ENCODE data around the gene YOD1.

YOD1 gene

GRCh38 chr1:207022996-207023679 is 27.9 kb downstream of the YOD1 start:
- Histone ChIP-seq H3K4me1 (ENCODE audit: control insufficient read depth, low read depth, low read length) (peaks cover 11% of the 10 kb centered on the region), H2BK15ac (replicated peaks; ENCODE audit: low read depth) (no peak overlapping the region), H4K5ac (ENCODE audit: low read length) (no peak overlapping the region), H4K8ac (ENCODE audit: low read depth, low read length) (no peak overlapping the region), H3K23ac (ENCODE audit: low read length) (no peak overlapping the region), H2AK5ac (ENCODE audit: low read length) (no peak overlapping the region), H3K4me3 (ENCODE audit: low read length) (no peak overlapping the region), H3K79me2 (ENCODE audit: control insufficient read depth, insufficient read depth, low read length) (no peaks in the 10 kb centered on the region), H3K36me3 (ENCODE audit: control insufficient read depth, insufficient read depth, low read length) (no peaks in the 10 kb centered on the region), H2BK5ac (ENCODE audit: low read length) (no peak overlapping the region), H3K18ac (ENCODE audit: low read length) (no peak overlapping the region), H3K4me2 (ENCODE audit: low read length) (no peak overlapping the region), H3K79me1 (ENCODE audit: low read length) (no peaks in the 10 kb centered on the region), H3K4ac (ENCODE audit: low read depth, low read length) (no peak overlapping the region), H3K56ac (ENCODE audit: low read length) (no peak overlapping the region), H3K9ac (ENCODE audit: low read length) (no peak overlapping the region), H3K27me3 (ENCODE audit: insufficient read depth, low read length, poor library complexity) (no peaks in the 10 kb centered on the region), H2BK120ac (ENCODE audit: low read depth, low read length) (no peak overlapping the region), H3K27ac (ENCODE audit: low read depth, low read length) (no peak overlapping the region)
- no peak for DNase-seq
- whole genome bisulfite sequencing (ENCODE audit: extremely low coverage, insufficient coverage, low lambda C conversion rate) = no CpG with 5 or more reads among the region's 8 CpGs

GRCh38 chr1:207021876-207022596 is 29.0 kb downstream of the YOD1 start:
- H3K79me2 ChIP-seq (ENCODE audit: control insufficient read depth, insufficient read depth, low read length) = no peaks in the 10 kb centered on the region
- H3K23ac ChIP-seq (ENCODE audit: low read length) = no peak overlapping the region
- no peak overlapping the region for H2AK5ac ChIP-seq (ENCODE audit: low read length)
- no peaks in the 10 kb centered on the region for H3K36me3 ChIP-seq (ENCODE audit: control insufficient read depth, insufficient read depth, low read length)
- H3K18ac ChIP-seq (ENCODE audit: low read length) = no peak overlapping the region
- H3K4me1 ChIP-seq (ENCODE audit: control insufficient read depth, low read depth, low read length) = peaks cover 11% of the 10 kb centered on the region
- no peaks in the 10 kb centered on the region for H3K79me1 ChIP-seq (ENCODE audit: low read length)
- no CpG with 5 or more reads among the region's 15 CpGs for WGBS (ENCODE audit: extremely low coverage, insufficient coverage, low lambda C conversion rate)
- no peak overlapping the region for H3K4ac ChIP-seq (ENCODE audit: low read depth, low read length)
- no peak overlapping the region for H3K4me3 ChIP-seq (ENCODE audit: low read length)
- DNase-seq = no peak
- H2BK5ac ChIP-seq (ENCODE audit: low read length) = no peak overlapping the region
- no peak overlapping the region for H2BK15ac ChIP-seq (replicated peaks; ENCODE audit: low read depth)
- H3K9ac ChIP-seq (ENCODE audit: low read length) = no peak overlapping the region
- H4K8ac ChIP-seq (ENCODE audit: low read depth, low read length) = no peak overlapping the region
- H4K5ac ChIP-seq (ENCODE audit: low read length) = no peak overlapping the region
- H3K27me3 ChIP-seq (ENCODE audit: insufficient read depth, low read length, poor library complexity) = no peaks in the 10 kb centered on the region
- H2BK120ac ChIP-seq (ENCODE audit: low read depth, low read length) = no peak overlapping the region
- no peak overlapping the region for H3K56ac ChIP-seq (ENCODE audit: low read length)
- no peak overlapping the region for H3K4me2 ChIP-seq (ENCODE audit: low read length)
- no peak overlapping the region for H3K27ac ChIP-seq (ENCODE audit: low read depth, low read length)

- Histone ChIP-seq H2BK15ac (replicated peaks; ENCODE audit: low read depth) (no peak overlapping the region), H3K9ac (ENCODE audit: low read length) (no peak overlapping the region), H3K4me1 (ENCODE audit: control insufficient read depth, low read depth, low read length) (peaks cover 11% of the 10 kb centered on the region), H3K56ac (ENCODE audit: low read length) (no peak overlapping the region), H3K4me2 (ENCODE audit: low read length) (no peak overlapping the region), H3K79me2 (ENCODE audit: control insufficient read depth, insufficient read depth, low read length) (no peaks in the 10 kb centered on the region), H3K36me3 (ENCODE audit: control insufficient read depth, insufficient read depth, low read length) (no peaks in the 10 kb centered on the region), H2BK5ac (ENCODE audit: low read length) (no peak overlapping the region), H3K79me1 (ENCODE audit: low read length) (no peaks in the 10 kb centered on the region), H3K27ac (ENCODE audit: low read depth, low read length) (no peak overlapping the region), H3K4ac (ENCODE audit: low read depth, low read length) (no peak overlapping the region), H3K18ac (ENCODE audit: low read length) (no peak overlapping the region), H2AK5ac (ENCODE audit: low read length) (no peak overlapping the region), H3K23ac (ENCODE audit: low read length) (no peak overlapping the region), H3K27me3 (ENCODE audit: insufficient read depth, low read length, poor library complexity) (no peaks in the 10 kb centered on the region), H2BK120ac (ENCODE audit: low read depth, low read length) (no peak overlapping the region), H4K5ac (ENCODE audit: low read length) (no peak overlapping the region), H3K4me3 (ENCODE audit: low read length) (no peak overlapping the region), H4K8ac (ENCODE audit: low read depth, low read length) (no peak overlapping the region)
- DNase-seq = peak; percentile 59
- WGBS (ENCODE audit: extremely low coverage, insufficient coverage, low lambda C conversion rate) = no CpG with 5 or more reads among the region's 8 CpGs
These were observed 29.7 kb downstream of the YOD1 start for GRCh38 chr1:207021139-207021861.

- DNase-seq = no peak
These were observed 30.3 kb downstream of the YOD1 start for GRCh38 chr1:207020709-207021107.

GRCh38 chr1:207020065-207020708 is 30.8 kb downstream of the YOD1 start:
- DNase-seq = no peak
- Histone ChIP-seq H2BK15ac (replicated peaks; ENCODE audit: low read depth) (no peak overlapping the region), H3K4me3 (ENCODE audit: low read length) (no peak overlapping the region), H3K18ac (ENCODE audit: low read length) (no peak overlapping the region), H2AK5ac (ENCODE audit: low read length) (no peak overlapping the region), H4K5ac (ENCODE audit: low read length) (no peak overlapping the region), H2BK5ac (ENCODE audit: low read length) (no peak overlapping the region), H3K23ac (ENCODE audit: low read length) (no peak overlapping the region), H4K8ac (ENCODE audit: low read depth, low read length) (no peak overlapping the region), H3K27ac (ENCODE audit: low read depth, low read length) (no peak overlapping the region), H3K79me2 (ENCODE audit: control insufficient read depth, insufficient read depth, low read length) (no peaks in the 10 kb centered on the region), H3K36me3 (ENCODE audit: control insufficient read depth, insufficient read depth, low read length) (no peaks in the 10 kb centered on the region), H3K9ac (ENCODE audit: low read length) (no peak overlapping the region), H2BK120ac (ENCODE audit: low read depth, low read length) (no peak overlapping the region), H3K4me1 (ENCODE audit: control insufficient read depth, low read depth, low read length) (peaks cover 7% of the 10 kb centered on the region), H3K56ac (ENCODE audit: low read length) (no peak overlapping the region), H3K4me2 (ENCODE audit: low read length) (no peak overlapping the region), H3K27me3 (ENCODE audit: insufficient read depth, low read length, poor library complexity) (no peaks in the 10 kb centered on the region), H3K4ac (ENCODE audit: low read depth, low read length) (no peak overlapping the region), H3K79me1 (ENCODE audit: low read length) (no peaks in the 10 kb centered on the region)
- no CpG with 5 or more reads among the region's 9 CpGs for WGBS (ENCODE audit: extremely low coverage, insufficient coverage, low lambda C conversion rate)

More at GRCh38 chr1:207020709-207021107, 30.3 kb downstream of the YOD1 start:
- Histone ChIP-seq H3K4me3 (ENCODE audit: low read length) (no peak overlapping the region), H2BK120ac (ENCODE audit: low read depth, low read length) (no peak overlapping the region), H3K9ac (ENCODE audit: low read length) (no peak overlapping the region), H3K4me1 (ENCODE audit: control insufficient read depth, low read depth, low read length) (peaks cover 11% of the 10 kb centered on the region), H3K18ac (ENCODE audit: low read length) (no peak overlapping the region), H3K23ac (ENCODE audit: low read length) (no peak overlapping the region), H3K4me2 (ENCODE audit: low read length) (no peak overlapping the region), H3K36me3 (ENCODE audit: control insufficient read depth, insufficient read depth, low read length) (no peaks in the 10 kb centered on the region), H3K4ac (ENCODE audit: low read depth, low read length) (no peak overlapping the region), H3K56ac (ENCODE audit: low read length) (no peak overlapping the region), H3K27me3 (ENCODE audit: insufficient read depth, low read length, poor library complexity) (no peaks in the 10 kb centered on the region), H4K8ac (ENCODE audit: low read depth, low read length) (no peak overlapping the region), H3K79me1 (ENCODE audit: low read length) (no peaks in the 10 kb centered on the region), H4K5ac (ENCODE audit: low read length) (no peak overlapping the region), H2BK15ac (replicated peaks; ENCODE audit: low read depth) (no peak overlapping the region), H3K79me2 (ENCODE audit: control insufficient read depth, insufficient read depth, low read length) (no peaks in the 10 kb centered on the region), H2BK5ac (ENCODE audit: low read length) (no peak overlapping the region), H3K27ac (ENCODE audit: low read depth, low read length) (no peak overlapping the region), H2AK5ac (ENCODE audit: low read length) (no peak overlapping the region)
- no CpG with 5 or more reads among the region's 4 CpGs for WGBS (ENCODE audit: extremely low coverage, insufficient coverage, low lambda C conversion rate)

Measured in mesendoderm (in vitro differentiated cells).